GM12878 (cell line): ENCODE measurements around the gene CHST2. TPM values are rescaled to one million over a fixed set of nuclear protein-coding genes. Genes with fewer than 3 reads are reported as not detected.

Source experiments
- ATAC-seq: fragments of 200-7000 bp; cut with Tn5 transposase; 3 replicates; pipeline ENCODE4 v1.9.1; 2020; ENCODE audit warnings: mild to moderate bottlenecking, moderate library complexity
- BruUV-seq: library from RNA; stranded (reverse); fragments of 400-500 nt; replicated peaks from 2 replicates; lab custom pipeline; 2021; lab: Mats Ljungman, UMichigan
- CTCF ChIA-PET: fragments of 300-600 bp; sonication (Branson Sonifier 250); formaldehyde crosslinking; extraction: SDS; loops from one replicate; lab custom pipeline; 2021; ENCODE audit warnings: inconsistent platforms; lab: Yijun Ruan, JAX
- POLR2A ChIA-PET: fragments of 350-600 bp; formaldehyde crosslinking; extraction: SDS; loops from one replicate; lab custom pipeline; 2021; ENCODE audit warnings: inconsistent platforms; lab: Charles Lee
- RAD21 ChIA-PET: fragments of 300-600 bp; sonication (Branson Sonifier 250); formaldehyde crosslinking; loops from one replicate; lab custom pipeline; 2023; ENCODE audit warnings: antibody characterized with exemption; ENCODE audit not compliant: unreplicated experiment; lab: Charles Lee
- SMC1A ChIA-PET: fragments of 300-600 bp; sonication (Branson Sonifier 250); formaldehyde crosslinking; loops from one replicate; lab custom pipeline; 2023; ENCODE audit not compliant: unreplicated experiment, uncharacterized antibody; lab: Charles Lee
- DNase-seq: peaks from one replicate; pipeline ENCODE4 v3.0.0-alpha.2; 2011; ENCODE audit warnings: low read depth, low spot score
- FAIRE-seq: peaks from 3 replicates; lab custom pipeline; 2011; peaks lifted over from hg19 to GRCh38; lab: Jason Lieb, UNC
- H2AFZ ChIP-seq: 2 replicates; pipeline ENCODE4 v1.6.0; 2011; ENCODE audit warnings: low read depth, low read length, control low read depth; ENCODE audit not compliant: control insufficient read depth
- H3K27ac ChIP-seq: 2 replicates; pipeline ENCODE4 v1.5.1; 2011; ENCODE audit warnings: control low read depth; ENCODE audit not compliant: control insufficient read depth, insufficient read depth
- H3K27me3 ChIP-seq, 2 experiments: replicated peaks in 1 of 2; 2 replicates each; pipeline versions ENCODE4 v1.6.0 to v1.6.1; 2011; ENCODE audit warnings: low read length in 1 of 2; ENCODE audit not compliant: control insufficient read depth in 2 of 2, insufficient read depth in 2 of 2
- H3K36me3 ChIP-seq, 2 experiments: 2 replicates each; pipeline ENCODE4 v1.5.1; 2011; ENCODE audit warnings: low read length in 1 of 2; ENCODE audit not compliant: control insufficient read depth in 2 of 2, insufficient read depth in 2 of 2
- H3K4me1 ChIP-seq: 2 replicates; pipeline ENCODE4 v1.6.1; 2011; ENCODE audit warnings: mild to moderate bottlenecking, low read length, moderate library complexity, mixed read lengths; ENCODE audit not compliant: control insufficient read depth, insufficient read depth
- H3K4me2 ChIP-seq: 2 replicates; pipeline ENCODE4 v1.6.0; 2011; ENCODE audit warnings: control low read depth; ENCODE audit not compliant: control insufficient read depth, insufficient read depth
- H3K4me3 ChIP-seq: fragments of 200-600 bp; sonication (generic); 2 replicates; pipeline ENCODE4 v1.5.1; 2016
- H3K79me2 ChIP-seq: 2 replicates; pipeline ENCODE4 v1.6.0; 2011; ENCODE audit warnings: low read length; ENCODE audit not compliant: control insufficient read depth, insufficient read depth
- H3K9ac ChIP-seq: 2 replicates; pipeline ENCODE4 v1.8.0; 2011; ENCODE audit warnings: low read length, control low read depth, mixed read lengths; ENCODE audit not compliant: control insufficient read depth, insufficient read depth
- H3K9me3 ChIP-seq: replicated peaks from 3 replicates; pipeline ENCODE4 v1.5.1; 2011; ENCODE audit warnings: mild to moderate bottlenecking, low read length; ENCODE audit not compliant: control insufficient read depth, insufficient read depth
- H4K20me1 ChIP-seq: 2 replicates; pipeline ENCODE4 v1.6.0; 2011; ENCODE audit not compliant: control insufficient read depth, insufficient read depth
- IKZF2 ChIP-seq, 2 experiments: fragments of 450-650 bp; IDR thresholded peaks; 2 replicates each; pipeline ENCODE4 v1.6.1; 2017; ENCODE audit warnings: mild to moderate bottlenecking in 2 of 2, moderate library complexity in 2 of 2
- KAT2A ChIP-seq: conservative IDR thresholded peaks from 2 replicates; pipeline ENCODE4 v1.6.1; 2011; ENCODE audit warnings: low read depth, low read length; ENCODE audit not compliant: control insufficient read depth
- NFYA ChIP-seq: IDR thresholded peaks from 2 replicates; pipeline ENCODE4 v1.6.1; 2011; ENCODE audit warnings: low read depth, mild to moderate bottlenecking, low read length, improper control_type of control experiment, borderline replicate concordance
- RCOR1 ChIP-seq: conservative IDR thresholded peaks from 2 replicates; pipeline ENCODE4 v1.6.1; 2012; ENCODE audit warnings: low read depth, low read length, improper control_type of control experiment
- WGBS: methylation state at CpG from one replicate; pipeline ENCODE4 v1.1.6; 2016; ENCODE audit warnings: low lambda C conversion rate; ENCODE audit not compliant: insufficient replicate concordance, insufficient coverage; ENCODE audit errors: missing lambda C conversion rate; 5-methylcytosine and 5-hydroxymethylcytosine counted together
- in situ Hi-C: fragments of 300-500 bp; cut with MboI; formaldehyde crosslinking; loops from 9 replicates; pipeline ENCODE4 v1.14.3; 2018; ENCODE audit warnings: mixed read lengths
- intact Hi-C: fragments of 100-400 bp; cut with micrococcal nuclease; formaldehyde crosslinking; loops from one replicate; pipeline ENCODE4 v1.14.2; 2022; ENCODE audit not compliant: unreplicated experiment
- polyA plus RNA-seq, 11 experiments: library from polyadenylated mRNA; depleted of rRNA in 4 of 11; unstranded in 6 of 11; stranded (reverse) in 5 of 11; fragments of >200 nt; fragmentation: Nextera tagmentation in 4 of 11; fragmentation: Illumina TruSeq in 1 of 11; extraction: Ambion mirVana in 4 of 11; extraction: Trizol in 1 of 11; gene quantifications; 1 replicate in 1 of 11; 2 replicates in 10 of 11; pipeline versions ENCODE4 v1.2.1 to v1.2.3, GENCODE V29; 2011 to 2016; ENCODE audit warnings: inconsistent platforms in 2 of 11, missing spikeins in 2 of 11, low read depth in 1 of 11
- total RNA-seq, 4 experiments: library from RNA; depleted of rRNA in 3 of 4; stranded (reverse); fragments of >200 nt in 3 of 4; fragmentation: Illumina TruSeq in 1 of 4; extraction: Trizol in 1 of 4; gene quantifications; 2 replicates each; pipeline versions ENCODE4 v1.2.1 to v1.2.3, GENCODE V29; 2013 to 2021
- TF ChIP-seq, protein P1 (sequence below): fragments of 450-650 bp; IDR thresholded peaks from 2 replicates; pipeline ENCODE4 v1.6.1; 2018; ENCODE audit warnings: borderline replicate concordance, mild to moderate bottlenecking; ENCODE audit not compliant: partially characterized antibody
- TF ChIP-seq, protein P2 (sequence below): IDR thresholded peaks from 2 replicates; pipeline ENCODE4 v1.6.1; 2012; ENCODE audit warnings: low read depth, low read length, improper control_type of control experiment
- TF ChIP-seq, protein P3 (sequence below): fragments of 450-650 bp; IDR thresholded peaks from 2 replicates; pipeline ENCODE4 v1.6.1; 2016; ENCODE audit warnings: mild to moderate bottlenecking, moderate library complexity, borderline replicate concordance
- TF ChIP-seq, protein P4 (sequence below): fragments of 450-650 bp; IDR thresholded peaks from 2 replicates; pipeline ENCODE4 v1.6.1; 2018; ENCODE audit warnings: mild to moderate bottlenecking, low read depth, moderate library complexity; ENCODE audit not compliant: partially characterized antibody

CHST2 gene
- total and polyA plus RNA-seq, 10 of the 15 experiments (the other 5 are each of a cell fraction or from before 2014, with no cell fraction given): 1.6 to 37.2 (median 8.8) TPM

DNA sequence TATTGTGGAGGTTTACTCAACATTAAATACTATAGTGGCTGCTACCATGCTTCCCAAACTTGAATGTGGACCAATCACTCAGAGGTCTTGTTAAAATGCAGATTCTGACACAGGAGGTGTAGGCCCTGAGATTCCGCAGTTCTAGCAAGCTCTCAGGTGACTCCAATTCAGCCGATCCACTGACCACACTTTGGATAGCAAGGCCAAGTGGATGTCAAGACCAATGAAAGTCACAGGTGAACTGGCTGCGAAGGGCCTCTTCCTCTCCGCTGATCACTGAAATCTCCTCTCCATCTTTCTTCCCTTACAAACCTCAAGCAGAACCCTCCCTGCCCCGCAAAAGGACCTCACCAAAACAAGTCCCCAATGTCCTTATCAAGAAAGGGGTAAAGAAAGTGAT lies 9.2 kb upstream of the CHST2 start:
- Histone ChIP-seq H3K4me1 (no peaks in the 10 kb centered on the region), H3K36me3 (no peaks in the 10 kb centered on the region)
- POLR2A ChIA-PET: no interaction called here
- TF ChIP-seq RCOR1: no peak
- no peak for TF ChIP-seq KAT2A
- TF ChIP-seq, protein P1, sequence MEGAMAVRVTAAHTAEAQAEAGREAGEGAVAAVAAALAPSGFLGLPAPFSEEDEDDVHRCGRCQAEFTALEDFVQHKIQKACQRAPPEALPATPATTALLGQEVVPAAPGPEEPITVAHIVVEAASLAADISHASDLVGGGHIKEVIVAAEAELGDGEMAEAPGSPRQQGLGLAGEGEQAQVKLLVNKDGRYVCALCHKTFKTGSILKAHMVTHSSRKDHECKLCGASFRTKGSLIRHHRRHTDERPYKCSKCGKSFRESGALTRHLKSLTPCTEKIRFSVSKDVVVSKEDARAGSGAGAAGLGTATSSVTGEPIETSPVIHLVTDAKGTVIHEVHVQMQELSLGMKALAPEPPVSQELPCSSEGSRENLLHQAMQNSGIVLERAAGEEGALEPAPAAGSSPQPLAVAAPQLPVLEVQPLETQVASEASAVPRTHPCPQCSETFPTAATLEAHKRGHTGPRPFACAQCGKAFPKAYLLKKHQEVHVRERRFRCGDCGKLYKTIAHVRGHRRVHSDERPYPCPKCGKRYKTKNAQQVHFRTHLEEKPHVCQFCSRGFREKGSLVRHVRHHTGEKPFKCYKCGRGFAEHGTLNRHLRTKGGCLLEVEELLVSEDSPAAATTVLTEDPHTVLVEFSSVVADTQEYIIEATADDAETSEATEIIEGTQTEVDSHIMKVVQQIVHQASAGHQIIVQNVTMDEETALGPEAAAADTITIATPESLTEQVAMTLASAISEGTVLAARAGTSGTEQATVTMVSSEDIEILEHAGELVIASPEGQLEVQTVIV: no peak
- no peak for TF ChIP-seq IKZF2 (IDR thresholded peaks at IDR 0.05)
- TF ChIP-seq, protein P2, sequence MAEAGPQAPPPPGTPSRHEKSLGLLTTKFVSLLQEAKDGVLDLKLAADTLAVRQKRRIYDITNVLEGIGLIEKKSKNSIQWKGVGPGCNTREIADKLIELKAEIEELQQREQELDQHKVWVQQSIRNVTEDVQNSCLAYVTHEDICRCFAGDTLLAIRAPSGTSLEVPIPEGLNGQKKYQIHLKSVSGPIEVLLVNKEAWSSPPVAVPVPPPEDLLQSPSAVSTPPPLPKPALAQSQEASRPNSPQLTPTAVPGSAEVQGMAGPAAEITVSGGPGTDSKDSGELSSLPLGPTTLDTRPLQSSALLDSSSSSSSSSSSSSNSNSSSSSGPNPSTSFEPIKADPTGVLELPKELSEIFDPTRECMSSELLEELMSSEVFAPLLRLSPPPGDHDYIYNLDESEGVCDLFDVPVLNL: no peak
- TF ChIP-seq, protein P3, sequence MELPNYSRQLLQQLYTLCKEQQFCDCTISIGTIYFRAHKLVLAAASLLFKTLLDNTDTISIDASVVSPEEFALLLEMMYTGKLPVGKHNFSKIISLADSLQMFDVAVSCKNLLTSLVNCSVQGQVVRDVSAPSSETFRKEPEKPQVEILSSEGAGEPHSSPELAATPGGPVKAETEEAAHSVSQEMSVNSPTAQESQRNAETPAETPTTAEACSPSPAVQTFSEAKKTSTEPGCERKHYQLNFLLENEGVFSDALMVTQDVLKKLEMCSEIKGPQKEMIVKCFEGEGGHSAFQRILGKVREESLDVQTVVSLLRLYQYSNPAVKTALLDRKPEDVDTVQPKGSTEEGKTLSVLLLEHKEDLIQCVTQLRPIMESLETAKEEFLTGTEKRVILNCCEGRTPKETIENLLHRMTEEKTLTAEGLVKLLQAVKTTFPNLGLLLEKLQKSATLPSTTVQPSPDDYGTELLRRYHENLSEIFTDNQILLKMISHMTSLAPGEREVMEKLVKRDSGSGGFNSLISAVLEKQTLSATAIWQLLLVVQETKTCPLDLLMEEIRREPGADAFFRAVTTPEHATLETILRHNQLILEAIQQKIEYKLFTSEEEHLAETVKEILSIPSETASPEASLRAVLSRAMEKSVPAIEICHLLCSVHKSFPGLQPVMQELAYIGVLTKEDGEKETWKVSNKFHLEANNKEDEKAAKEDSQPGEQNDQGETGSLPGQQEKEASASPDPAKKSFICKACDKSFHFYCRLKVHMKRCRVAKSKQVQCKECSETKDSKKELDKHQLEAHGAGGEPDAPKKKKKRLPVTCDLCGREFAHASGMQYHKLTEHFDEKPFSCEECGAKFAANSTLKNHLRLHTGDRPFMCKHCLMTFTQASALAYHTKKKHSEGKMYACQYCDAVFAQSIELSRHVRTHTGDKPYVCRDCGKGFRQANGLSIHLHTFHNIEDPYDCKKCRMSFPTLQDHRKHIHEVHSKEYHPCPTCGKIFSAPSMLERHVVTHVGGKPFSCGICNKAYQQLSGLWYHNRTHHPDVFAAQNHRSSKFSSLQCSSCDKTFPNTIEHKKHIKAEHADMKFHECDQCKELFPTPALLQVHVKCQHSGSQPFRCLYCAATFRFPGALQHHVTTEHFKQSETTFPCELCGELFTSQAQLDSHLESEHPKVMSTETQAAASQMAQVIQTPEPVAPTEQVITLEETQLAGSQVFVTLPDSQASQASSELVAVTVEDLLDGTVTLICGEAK: no peak
- TF ChIP-seq, protein P4, sequence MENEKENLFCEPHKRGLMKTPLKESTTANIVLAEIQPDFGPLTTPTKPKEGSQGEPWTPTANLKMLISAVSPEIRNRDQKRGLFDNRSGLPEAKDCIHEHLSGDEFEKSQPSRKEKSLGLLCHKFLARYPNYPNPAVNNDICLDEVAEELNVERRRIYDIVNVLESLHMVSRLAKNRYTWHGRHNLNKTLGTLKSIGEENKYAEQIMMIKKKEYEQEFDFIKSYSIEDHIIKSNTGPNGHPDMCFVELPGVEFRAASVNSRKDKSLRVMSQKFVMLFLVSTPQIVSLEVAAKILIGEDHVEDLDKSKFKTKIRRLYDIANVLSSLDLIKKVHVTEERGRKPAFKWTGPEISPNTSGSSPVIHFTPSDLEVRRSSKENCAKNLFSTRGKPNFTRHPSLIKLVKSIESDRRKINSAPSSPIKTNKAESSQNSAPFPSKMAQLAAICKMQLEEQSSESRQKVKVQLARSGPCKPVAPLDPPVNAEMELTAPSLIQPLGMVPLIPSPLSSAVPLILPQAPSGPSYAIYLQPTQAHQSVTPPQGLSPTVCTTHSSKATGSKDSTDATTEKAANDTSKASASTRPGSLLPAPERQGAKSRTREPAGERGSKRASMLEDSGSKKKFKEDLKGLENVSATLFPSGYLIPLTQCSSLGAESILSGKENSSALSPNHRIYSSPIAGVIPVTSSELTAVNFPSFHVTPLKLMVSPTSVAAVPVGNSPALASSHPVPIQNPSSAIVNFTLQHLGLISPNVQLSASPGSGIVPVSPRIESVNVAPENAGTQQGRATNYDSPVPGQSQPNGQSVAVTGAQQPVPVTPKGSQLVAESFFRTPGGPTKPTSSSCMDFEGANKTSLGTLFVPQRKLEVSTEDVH: no peak
- TF ChIP-seq NFYA: no peak

More for the DNA sequence above, 9.2 kb upstream of the CHST2 start:
- Histone ChIP-seq H3K79me2 (no peaks in the 10 kb centered on the region), H3K4me2 (no peak overlapping the region), H4K20me1 (no peaks in the 10 kb centered on the region), H3K9ac (no peak overlapping the region), H3K4me3 (no peak overlapping the region), H3K27me3 (no peaks in the 10 kb centered on the region), H3K27ac (no peak overlapping the region), H2AFZ (no peak overlapping the region), H3K9me3 (peaks cover 4% of the 10 kb centered on the region; the same call in 2 of the 3 replicates)
- DNase-seq: no peak
- in situ Hi-C loops: no loop called here
- ChIA-PET SMC1A (interaction anchor here (0.8 to 1.4 kb wide), 4 partner anchors 11 to 209 kb away, joined by 3 to 4 read pairs (median 4); no protein-coding TSS in a partner anchor), CTCF (interaction anchor here (1.1 kb wide), 1 partner anchor 575 kb away, joined by 3 read pairs; no protein-coding TSS in a partner anchor), RAD21 (no interaction called here)
- FAIRE-seq: no peak
- ATAC-seq: no peak
- intact Hi-C loops: no loop called here
- WGBS: 78% methylated on average over 5 of the region's 5 CpGs
- BruUV-seq: no TSS peak
